ENCODE measurements around the gene IL1B.

The IL1B gene

GRCh38 chr2:112829101-112829960 is 7.2 kb downstream of the IL1B start:
- no peak for DNase-seq

- no peak for DNase-seq
Observed at GRCh38 chr2:112828251-112828691, 8.3 kb downstream of the IL1B start.

GRCh38 chr2:112827604-112828185 is 8.9 kb downstream of the IL1B start:
- no peak for DNase-seq

- DNase-seq, result no peak
Observed at GRCh38 chr2:112827009-112827408, 9.6 kb downstream of the IL1B start.

- DNase-seq, result no peak
Observed at GRCh38 chr2:112825706-112826105, 10.9 kb downstream of the IL1B start.

- DNase-seq, result no peak
Observed at GRCh38 chr2:112824694-112825085, 11.9 kb downstream of the IL1B start.

- no peak for DNase-seq
Observed at GRCh38 chr2:112821682-112822081, 14.9 kb downstream of the IL1B start.

GRCh38 chr2:112821142-112821541 is 15.4 kb downstream of the IL1B start:
- no peak for DNase-seq

GRCh38 chr2:112820343-112820742 is 16.2 kb downstream of the IL1B start:
- DNase-seq, result no peak

- DNase-seq, result no peak
Observed at GRCh38 chr2:112819081-112819480, 17.5 kb downstream of the IL1B start.

- DNase-seq, result no peak
Observed at GRCh38 chr2:112818094-112818902, 18.3 kb downstream of the IL1B start.

- DNase-seq, result no peak
Observed at GRCh38 chr2:112817082-112817689, 19.4 kb downstream of the IL1B start.

- DNase-seq, result no peak
Observed at GRCh38 chr2:112814278-112814677, 22.3 kb downstream of the IL1B start.

GRCh38 chr2:112813280-112813966 is 23.2 kb downstream of the IL1B start:
- DNase-seq, result no peak

GRCh38 chr2:112812318-112813267 is 24.0 kb downstream of the IL1B start:
- DNase-seq, result no peak

- DNase-seq, result peak; percentile 33
Observed at GRCh38 chr2:112811841-112812306, 24.7 kb downstream of the IL1B start.

- DNase-seq, result no peak
Observed at GRCh38 chr2:112811276-112811831, 25.2 kb downstream of the IL1B start.

GRCh38 chr2:112809112-112809511 is 27.5 kb downstream of the IL1B start:
- DNase-seq, result no peak

- DNase-seq, result no peak
Observed at GRCh38 chr2:112807233-112807807, 29.3 kb downstream of the IL1B start.

GRCh38 chr2:112805542-112805941 is 31.0 kb downstream of the IL1B start:
- DNase-seq, result no peak

All from femur (tissue), 1 donor.